WTC11 (cell line): ENCODE data around the gene PTPRCAP. TPM values are rescaled to one million over a fixed set of nuclear protein-coding genes. Genes with fewer than 3 reads are reported as not detected.

ENCODE experiments used
- ATAC-seq: fragments of 200-7000 bp; cut with Tn5 transposase; 2 replicates; pipeline ENCODE4 v1.10.0; 2021; ENCODE audit warnings: mild to moderate bottlenecking, moderate library complexity
- CTCF ChIA-PET: fragments of 300-600 bp; sonication (Branson Sonifier 250); formaldehyde crosslinking; loops from one replicate; lab custom pipeline; 2021; ENCODE audit warnings: antibody characterized with exemption; lab: Charles Lee
- POLR2A ChIA-PET: fragments of 350-600 bp; sonication (Branson Sonifier 250); formaldehyde crosslinking; loops from one replicate; lab custom pipeline; 2021; ENCODE audit warnings: antibody characterized with exemption; lab: Charles Lee
- DNase-seq: peaks from one replicate; pipeline ENCODE4 v3.0.0; 2021; ENCODE audit warnings: low spot score
- H3K27ac Mint-ChIP-seq: 2 replicates; pipeline ENCODE4 v1.8.0; 2021; ENCODE audit warnings: mixed read lengths
- H3K27me3 Mint-ChIP-seq: 2 replicates; pipeline ENCODE4 v1.8.0; 2021; ENCODE audit warnings: low read depth, mild to moderate bottlenecking, moderate library complexity, mixed read lengths
- H3K36me3 Mint-ChIP-seq: 2 replicates; pipeline ENCODE4 v1.8.0; 2021; ENCODE audit warnings: mixed read lengths
- H3K4me1 Mint-ChIP-seq: 2 replicates; pipeline ENCODE4 v1.8.0; 2022; ENCODE audit warnings: mixed read lengths
- H3K4me3 Mint-ChIP-seq: 2 replicates; pipeline ENCODE4 v1.8.0; 2021; ENCODE audit warnings: mild to moderate bottlenecking, moderate library complexity, mixed read lengths
- H3K9me3 Mint-ChIP-seq: 2 replicates; pipeline ENCODE4 v1.8.0; 2021; ENCODE audit warnings: mixed read lengths
- CREM ChIP-seq: sonication (generic); formaldehyde crosslinking; IDR thresholded peaks from 2 replicates; pipeline ENCODE4 v1.8.1; 2022; ENCODE audit warnings: mild to moderate bottlenecking, missing genetic modification reagents, moderate library complexity
- ERG ChIP-seq: fragments of 250-450 bp; sonication (Bioruptor Pico); IDR thresholded peaks from 2 replicates; pipeline ENCODE4 v1.8.0; 2021; ENCODE audit warnings: mild to moderate bottlenecking
- FOXP1 ChIP-seq: sonication (generic); formaldehyde crosslinking; IDR thresholded peaks from 2 replicates; pipeline ENCODE4 v1.8.0; 2022; ENCODE audit warnings: missing genetic modification reagents, mild to moderate bottlenecking, moderate library complexity, borderline replicate concordance
- GRHL2 ChIP-seq: fragments of 250-450 bp; sonication (Bioruptor Pico); IDR thresholded peaks from 2 replicates; pipeline ENCODE4 v1.8.0; 2022; ENCODE audit warnings: mild to moderate bottlenecking, moderate library complexity; ENCODE audit not compliant: insufficient replicate concordance, severe bottlenecking
- HMGXB4 ChIP-seq: sonication (generic); formaldehyde crosslinking; IDR thresholded peaks from 2 replicates; pipeline ENCODE4 v1.8.1; 2023; ENCODE audit warnings: mild to moderate bottlenecking, moderate library complexity, missing genetic modification reagents
- JAZF1 ChIP-seq: fragments of 250-450 bp; sonication (Bioruptor Pico); IDR thresholded peaks from 2 replicates; pipeline ENCODE4 v1.9.0; 2021; ENCODE audit warnings: moderate library complexity, mild to moderate bottlenecking, inconsistent platforms
- MAX ChIP-seq: sonication (generic); formaldehyde crosslinking; IDR thresholded peaks from 2 replicates; pipeline ENCODE4 v1.8.0; 2022; ENCODE audit warnings: mild to moderate bottlenecking, missing genetic modification reagents
- MYBL2 ChIP-seq: sonication (generic); formaldehyde crosslinking; IDR thresholded peaks from 2 replicates; pipeline ENCODE4 v1.8.1; 2023; ENCODE audit warnings: mild to moderate bottlenecking, moderate library complexity, missing genetic modification reagents
- NFE2L1 ChIP-seq: sonication (generic); formaldehyde crosslinking; IDR thresholded peaks from 2 replicates; pipeline ENCODE4 v1.8.1; 2023; ENCODE audit warnings: missing genetic modification reagents
- NFYB ChIP-seq: sonication (generic); formaldehyde crosslinking; conservative IDR thresholded peaks from 2 replicates; pipeline ENCODE4 v1.8.0; 2022; ENCODE audit warnings: low read depth, missing genetic modification reagents
- STAT6 ChIP-seq: sonication (generic); formaldehyde crosslinking; conservative IDR thresholded peaks from 2 replicates; pipeline ENCODE4 v1.8.1; 2023; ENCODE audit warnings: mild to moderate bottlenecking, low read depth, missing genetic modification reagents, moderate library complexity
- USF1 ChIP-seq: sonication (generic); formaldehyde crosslinking; IDR thresholded peaks from 2 replicates; pipeline ENCODE4 v1.8.0; 2022; ENCODE audit warnings: mild to moderate bottlenecking, missing genetic modification reagents
- ZNF263 ChIP-seq: sonication (generic); formaldehyde crosslinking; IDR thresholded peaks from 2 replicates; pipeline ENCODE4 v1.8.1; 2022; ENCODE audit warnings: low read depth, mild to moderate bottlenecking, moderate library complexity, missing genetic modification reagents
- ZNF281 ChIP-seq: sonication (generic); formaldehyde crosslinking; IDR thresholded peaks from 2 replicates; pipeline ENCODE4 v1.8.0; 2023; ENCODE audit warnings: mild to moderate bottlenecking, missing genetic modification reagents
- ZNF396 ChIP-seq: fragments of 250-450 bp; sonication (Bioruptor Pico); IDR thresholded peaks from 2 replicates; pipeline ENCODE4 v1.8.0; 2021; ENCODE audit warnings: mild to moderate bottlenecking, moderate library complexity, borderline replicate concordance
- total RNA-seq: library from RNA; stranded (reverse); gene quantifications from 3 replicates; pipeline ENCODE4 v1.2.3, GENCODE V29; 2021

The PTPRCAP gene
- total RNA-seq, 1 experiment from 2014 or later, result 3.6 TPM

GRCh38 chr11:67436459-67437081, 912 bp downstream of the PTPRCAP start:
- no peaks in the 10 kb centered on the region for H3K9me3 Mint-ChIP-seq
- peaks cover 6% of the 10 kb centered on the region; the same call in 1 of the 2 replicates for H3K36me3 Mint-ChIP-seq
- CTCF ChIA-PET, result interaction anchor here (1.0 to 4.2 kb wide), 6 partner anchors 8 to 54 kb away, joined by 3 to 31 read pairs (median 4); partner anchors contain the start of genes PPP1CA, RAD9A and RPS6KB2
- H3K4me1 Mint-ChIP-seq, result peaks cover 16% of the 10 kb centered on the region
- ATAC-seq (peak; percentile 73), DNase-seq (peak; percentile 75)
- H3K27me3 Mint-ChIP-seq, result no peaks in the 10 kb centered on the region
- no peak overlapping the region for H3K4me3 Mint-ChIP-seq
- H3K27ac Mint-ChIP-seq, result peak overlapping the region; percentile 90
- POLR2A ChIA-PET, result interaction anchor here (0.7 to 2.2 kb wide), 5 partner anchors 8 to 54 kb away, joined by 3 to 11 read pairs (median 4); partner anchors contain the start of genes PPP1CA and RPS6KB2
- TF ChIP-seq CREM (CRISPR knock-in tag) (no peak), ZNF396 (peak; percentile 64; the same call in 1 of the 2 replicates), FOXP1 (CRISPR knock-in tag) (0 out of 2 replicates have a peak, but pooled peaks have one; percentile 55), USF1 (no peak), ZNF281 (CRISPR knock-in tag) (peak; percentile 78), NFE2L1 (CRISPR knock-in tag) (no peak), ZNF263 (CRISPR knock-in tag) (peak; percentile 76; the same call in 1 of the 2 replicates), MYBL2 (CRISPR knock-in tag) (peak; percentile 22; the same call in 1 of the 2 replicates), MAX (peak; percentile 67)
- TF ChIP-seq, all 79 proteins: peak for 6

GRCh38 chr11:67435727-67436458, 1.6 kb downstream of the PTPRCAP start:
- peak overlapping the region; percentile 79; the same call in 1 of the 2 replicates for H3K27ac Mint-ChIP-seq
- peaks cover 16% of the 10 kb centered on the region for H3K4me1 Mint-ChIP-seq
- no peaks in the 10 kb centered on the region for H3K27me3 Mint-ChIP-seq
- POLR2A ChIA-PET, result interaction anchor here (0.7 to 2.2 kb wide), 5 partner anchors 8 to 53 kb away, joined by 3 to 11 read pairs (median 4); partner anchors contain the start of genes PPP1CA and RPS6KB2
- CTCF ChIA-PET, result interaction anchor here (1.0 to 4.2 kb wide), 5 partner anchors 32 to 53 kb away, joined by 3 to 31 read pairs (median 4); partner anchors contain the start of genes PPP1CA and RAD9A
- DNase-seq (no peak), ATAC-seq (no peak)
- no peaks in the 10 kb centered on the region for H3K9me3 Mint-ChIP-seq
- H3K36me3 Mint-ChIP-seq, result peaks cover 6% of the 10 kb centered on the region; the same call in 1 of the 2 replicates
- no peak overlapping the region for H3K4me3 Mint-ChIP-seq
- no peak for TF ChIP-seq GRHL2 (CRISPR knock-in tag)
- no peak for TF ChIP-seq ZNF281 (CRISPR knock-in tag)
- no peak for TF ChIP-seq ERG (CRISPR knock-in tag)
- no peak for TF ChIP-seq FOXP1 (CRISPR knock-in tag)
- no peak for TF ChIP-seq HMGXB4 (CRISPR knock-in tag)
- no peak for TF ChIP-seq JAZF1 (CRISPR knock-in tag)
- TF ChIP-seq STAT6 (CRISPR knock-in tag), result no peak
- TF ChIP-seq NFE2L1 (CRISPR knock-in tag), result no peak
- no peak for TF ChIP-seq NFYB (CRISPR knock-in tag)
